Loucy (cell line): ENCODE results near the gene LEF1.

Source experiments
- EZH2phosphoT487 ChIP-seq: fragments of 200-600 bp; IDR thresholded peaks from 2 replicates; pipeline ENCODE4 v1.6.1; 2018; ENCODE audit warnings: antibody characterized with exemption, mild to moderate bottlenecking, moderate library complexity, borderline replicate concordance
- TF ChIP-seq, protein P1 (sequence below): fragments of 200-600 bp; sonication (generic); conservative IDR thresholded peaks from 2 replicates; pipeline ENCODE4 v1.5.1; 2014; ENCODE audit warnings: mild to moderate bottlenecking, antibody characterized with exemption, low read length

DNA sequence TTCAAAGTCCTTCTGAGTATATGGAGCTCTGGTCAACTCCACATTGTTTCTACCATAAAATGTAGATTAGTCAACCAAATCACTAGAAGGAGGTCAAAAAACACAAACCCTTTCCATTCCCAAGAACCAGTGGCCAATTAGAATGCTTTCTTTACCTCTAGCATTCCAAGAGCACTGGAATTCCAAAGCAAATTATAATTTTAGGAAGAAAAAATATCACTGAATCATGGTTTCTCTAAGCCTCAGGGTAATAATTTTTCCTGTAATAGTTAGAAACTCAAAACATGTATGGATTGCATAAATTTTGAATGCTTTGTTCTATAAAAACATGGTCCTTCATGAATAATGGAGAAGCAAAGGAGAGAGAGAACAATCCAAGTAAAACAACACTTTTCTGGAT, 39.5 kb downstream of the LEF1 start:
- TF ChIP-seq, protein P1, sequence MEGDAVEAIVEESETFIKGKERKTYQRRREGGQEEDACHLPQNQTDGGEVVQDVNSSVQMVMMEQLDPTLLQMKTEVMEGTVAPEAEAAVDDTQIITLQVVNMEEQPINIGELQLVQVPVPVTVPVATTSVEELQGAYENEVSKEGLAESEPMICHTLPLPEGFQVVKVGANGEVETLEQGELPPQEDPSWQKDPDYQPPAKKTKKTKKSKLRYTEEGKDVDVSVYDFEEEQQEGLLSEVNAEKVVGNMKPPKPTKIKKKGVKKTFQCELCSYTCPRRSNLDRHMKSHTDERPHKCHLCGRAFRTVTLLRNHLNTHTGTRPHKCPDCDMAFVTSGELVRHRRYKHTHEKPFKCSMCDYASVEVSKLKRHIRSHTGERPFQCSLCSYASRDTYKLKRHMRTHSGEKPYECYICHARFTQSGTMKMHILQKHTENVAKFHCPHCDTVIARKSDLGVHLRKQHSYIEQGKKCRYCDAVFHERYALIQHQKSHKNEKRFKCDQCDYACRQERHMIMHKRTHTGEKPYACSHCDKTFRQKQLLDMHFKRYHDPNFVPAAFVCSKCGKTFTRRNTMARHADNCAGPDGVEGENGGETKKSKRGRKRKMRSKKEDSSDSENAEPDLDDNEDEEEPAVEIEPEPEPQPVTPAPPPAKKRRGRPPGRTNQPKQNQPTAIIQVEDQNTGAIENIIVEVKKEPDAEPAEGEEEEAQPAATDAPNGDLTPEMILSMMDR = no peak
- TF ChIP-seq EZH2phosphoT487 = no peak
